H9 (cell line): ENCODE measurements around the gene CEACAM6. TPM values are rescaled to one million over a fixed set of nuclear protein-coding genes. Genes with fewer than 3 reads are reported as not detected.
"Not testable (repeated sequence)": the region's sequence is repeated elsewhere in the genome, so short reads cannot be mapped to it uniquely, and the experiment has no call there.

ENCODE experiments used
- DNase-seq: peaks from one replicate; pipeline ENCODE4 v3.0.0-alpha.2; 2017
- H2AFZ ChIP-seq: one replicate; pipeline ENCODE4 v1.6.1; 2013; ENCODE audit warnings: mild to moderate bottlenecking, low read length, control low read depth, moderate library complexity
- H2AK5ac ChIP-seq: 2 replicates; pipeline ENCODE4 v1.6.1; 2013; ENCODE audit warnings: low read length, control low read depth, mixed read lengths; ENCODE audit not compliant: insufficient read length
- H2BK120ac ChIP-seq: one replicate; pipeline ENCODE4 v1.6.1; 2013; ENCODE audit warnings: low read depth, mild to moderate bottlenecking, low read length, control low read depth, inconsistent platforms; ENCODE audit not compliant: poor library complexity, severe bottlenecking
- H2BK12ac ChIP-seq: 2 replicates; pipeline ENCODE4 v1.6.1; 2013; ENCODE audit warnings: low read length, control low read depth, mixed read lengths, low read depth; ENCODE audit not compliant: insufficient read length
- H2BK15ac ChIP-seq: 2 replicates; pipeline ENCODE4 v1.6.1; 2013; ENCODE audit warnings: low read depth, low read length, control low read depth
- H2BK20ac ChIP-seq: one replicate; pipeline ENCODE4 v1.6.1; 2013; ENCODE audit warnings: low read depth, mild to moderate bottlenecking, low read length, control low read depth, inconsistent platforms; ENCODE audit not compliant: poor library complexity, severe bottlenecking
- H2BK5ac ChIP-seq: 2 replicates; pipeline ENCODE4 v1.6.1; 2013; ENCODE audit warnings: low read length, control low read depth, mixed read lengths; ENCODE audit not compliant: insufficient read length
- H3K14ac ChIP-seq: 2 replicates; pipeline ENCODE4 v1.6.1; 2013; ENCODE audit warnings: low read length, control low read depth; ENCODE audit not compliant: insufficient read depth
- H3K18ac ChIP-seq: 2 replicates; pipeline ENCODE4 v1.6.1; 2013; ENCODE audit warnings: low read depth, mild to moderate bottlenecking, mixed read lengths, low read length, control low read depth; ENCODE audit not compliant: insufficient read length
- H3K23ac ChIP-seq: 2 replicates; pipeline ENCODE4 v1.6.1; 2013; ENCODE audit warnings: low read length, control low read depth, mixed read lengths, low read depth; ENCODE audit not compliant: insufficient read length
- H3K23me2 ChIP-seq: 2 replicates; pipeline ENCODE4 v1.6.1; 2013; ENCODE audit warnings: low read depth, mild to moderate bottlenecking, mixed read lengths, low read length, control low read depth; ENCODE audit not compliant: insufficient read length, poor library complexity, severe bottlenecking
- H3K27ac ChIP-seq: 2 replicates; pipeline ENCODE4 v1.5.1; 2013; ENCODE audit warnings: low read length, control low read depth, mixed read lengths, low read depth; ENCODE audit not compliant: insufficient read length
- H3K27me3 ChIP-seq: 2 replicates; pipeline ENCODE4 v1.6.1; 2013; ENCODE audit warnings: low read length, control low read depth, inconsistent platforms; ENCODE audit not compliant: insufficient read depth
- H3K4ac ChIP-seq: 2 replicates; pipeline ENCODE4 v1.6.1; 2013; ENCODE audit warnings: low read depth, mild to moderate bottlenecking, control low read depth, inconsistent platforms, low read length, moderate library complexity
- H3K4me1 ChIP-seq: 2 replicates; pipeline ENCODE4 v1.6.1; 2013; ENCODE audit warnings: low read length, control low read depth, inconsistent platforms; ENCODE audit not compliant: insufficient read depth
- H3K4me2 ChIP-seq: 2 replicates; pipeline ENCODE4 v1.6.1; 2013; ENCODE audit warnings: low read length, control low read depth, mixed read lengths; ENCODE audit not compliant: insufficient read length, insufficient read depth
- H3K56ac ChIP-seq: 2 replicates; pipeline ENCODE4 v1.6.1; 2013; ENCODE audit warnings: low read depth, mild to moderate bottlenecking, mixed read lengths, low read length, control low read depth; ENCODE audit not compliant: insufficient read length
- H3K79me1 ChIP-seq: 2 replicates; pipeline ENCODE4 v1.6.1; 2013; ENCODE audit warnings: low read depth, mild to moderate bottlenecking, moderate library complexity, low read length, control low read depth, inconsistent platforms; ENCODE audit not compliant: insufficient read depth, poor library complexity, severe bottlenecking
- H3K79me2 ChIP-seq: 2 replicates; pipeline ENCODE4 v1.6.1; 2013; ENCODE audit warnings: low read length, control low read depth, inconsistent platforms; ENCODE audit not compliant: insufficient read depth
- H3K9ac ChIP-seq: 2 replicates; pipeline ENCODE4 v1.6.1; 2013; ENCODE audit warnings: low read length, control low read depth, mixed read lengths; ENCODE audit not compliant: insufficient read length; ENCODE audit errors: extremely low read depth
- H3K9me3 ChIP-seq: one replicate; pipeline ENCODE4 v1.6.1; 2013; ENCODE audit warnings: low read depth, low read length, inconsistent platforms; ENCODE audit not compliant: control insufficient read depth
- H3T11ph ChIP-seq: one replicate; pipeline ENCODE4 v1.6.1; 2013; ENCODE audit warnings: mild to moderate bottlenecking, low read length, control low read depth, inconsistent platforms
- H4K20me1 ChIP-seq: one replicate; pipeline ENCODE4 v1.6.1; 2013; ENCODE audit not compliant: control insufficient read depth, insufficient read length, insufficient read depth
- H4K5ac ChIP-seq: 2 replicates; pipeline ENCODE4 v1.6.1; 2013; ENCODE audit warnings: low read depth, mild to moderate bottlenecking, mixed read lengths, low read length, control low read depth; ENCODE audit not compliant: insufficient read length
- H4K8ac ChIP-seq: replicated peaks from 2 replicates; pipeline ENCODE4 v1.6.1; 2013; ENCODE audit warnings: low read length, control low read depth, mixed read lengths, low read depth; ENCODE audit not compliant: insufficient read length
- H4K91ac ChIP-seq: 2 replicates; pipeline ENCODE4 v1.6.1; 2013; ENCODE audit warnings: low read depth, mild to moderate bottlenecking, moderate library complexity, mixed read lengths, low read length, control low read depth; ENCODE audit not compliant: insufficient read length
- H3K27ac Mint-ChIP-seq, 3 experiments: 2 replicates in 2 of 3; 3 replicates in 1 of 3; pipeline ENCODE4 v1.8.0; 2020 to 2021; ENCODE audit warnings: mixed read lengths in 3 of 3, mild to moderate bottlenecking in 1 of 3, moderate library complexity in 1 of 3
- H3K27me3 Mint-ChIP-seq: 2 replicates; pipeline ENCODE4 v1.8.0; 2021; ENCODE audit warnings: low read depth, mild to moderate bottlenecking, moderate library complexity, mixed read lengths
- H3K36me3 Mint-ChIP-seq, 3 experiments: 2 replicates in 2 of 3; 3 replicates in 1 of 3; pipeline ENCODE4 v1.8.0; 2020 to 2021; ENCODE audit warnings: low read depth in 3 of 3, mixed read lengths in 3 of 3; ENCODE audit not compliant: insufficient read depth in 1 of 3
- H3K4me1 Mint-ChIP-seq, 2 experiments: 2 replicates each; pipeline ENCODE4 v1.8.0; 2020; ENCODE audit warnings: mixed read lengths in 2 of 2
- H3K4me3 Mint-ChIP-seq, 2 experiments: 2 replicates in 1 of 2; 3 replicates in 1 of 2; pipeline ENCODE4 v1.8.0; 2020 to 2021; ENCODE audit warnings: mild to moderate bottlenecking in 2 of 2, mixed read lengths in 2 of 2, moderate library complexity in 1 of 2
- H3K9me3 Mint-ChIP-seq, 2 experiments: 2 replicates in 1 of 2; 3 replicates in 1 of 2; pipeline ENCODE4 v1.8.0; 2020; ENCODE audit warnings: mild to moderate bottlenecking in 2 of 2, mixed read lengths in 2 of 2, moderate library complexity in 1 of 2
- WGBS: extraction: QIAGEN DNeasy Blood & Tissue Kit; methylation state at CpG from one replicate; pipeline ENCODE4 v1.1.7; 2013; ENCODE audit warnings: missing lambda C conversion rate, low lambda C conversion rate, mixed read lengths; ENCODE audit not compliant: insufficient read length; ENCODE audit errors: extremely low coverage; 5-methylcytosine and 5-hydroxymethylcytosine counted together
- total RNA-seq: library from RNA; stranded (reverse); gene quantifications from 2 replicates; pipeline ENCODE4 v1.2.1, GENCODE V29; 2021
- TF ChIP-seq, protein P1 (sequence below): fragments of 200-600 bp; sonication (generic); conservative IDR thresholded peaks from 3 replicates; pipeline ENCODE4 v1.8.0; 2021; ENCODE audit warnings: antibody characterized with exemption, mild to moderate bottlenecking

The CEACAM6 gene
- total RNA-seq, 1 experiment from 2014 or later: not detected

GRCh38 chr19:41787055-41787454 is 31.7 kb downstream of the CEACAM6 start:
- peaks cover 30% of the 10 kb centered on the region for H3K27me3 Mint-ChIP-seq
- H3K9me3 Mint-ChIP-seq: peaks cover 2 to 59% of the 10 kb centered on the region in 2 experiments; a peak in 4 of 5 replicates
- Histone ChIP-seq H2BK5ac (no peak overlapping the region), H4K5ac (no peak overlapping the region), H4K8ac (no peak overlapping the region), H3K18ac (no peak overlapping the region), H2AK5ac (no peak overlapping the region), H2BK120ac (no peak overlapping the region), H3K14ac (no peak overlapping the region), H3K23ac (no peak overlapping the region), H3K4me1 (no peaks in the 10 kb centered on the region), H2BK15ac (no peak overlapping the region), H3K9ac (no peak overlapping the region), H3K23me2 (no peaks in the 10 kb centered on the region), H3K56ac (no peak overlapping the region), H2AFZ (no peak overlapping the region), H2BK20ac (no peak overlapping the region), H3T11ph (no peak overlapping the region), H3K27me3 (no peaks in the 10 kb centered on the region; the same call in 1 of the 2 replicates), H2BK12ac (no peak overlapping the region), H4K91ac (no peak overlapping the region), H4K20me1 (no peaks in the 10 kb centered on the region), H3K79me1 (no peaks in the 10 kb centered on the region), H3K4ac (no peak overlapping the region), H3K4me2 (no peak overlapping the region), H3K9me3 (no peaks in the 10 kb centered on the region), H3K27ac (no peak overlapping the region), H3K79me2 (no peaks in the 10 kb centered on the region)
- no peak for DNase-seq
- H3K27ac Mint-ChIP-seq: no peak overlapping the region; a peak in 1 of 7 replicates
- 0 out of 7 replicates have a peak, but pooled peaks cover 0 to 4% (median 0%) of the 10 kb centered on the region in 3 experiments for H3K36me3 Mint-ChIP-seq
- no CpG with 5 or more reads among the region's 7 CpGs for WGBS
- TF ChIP-seq, protein P1, sequence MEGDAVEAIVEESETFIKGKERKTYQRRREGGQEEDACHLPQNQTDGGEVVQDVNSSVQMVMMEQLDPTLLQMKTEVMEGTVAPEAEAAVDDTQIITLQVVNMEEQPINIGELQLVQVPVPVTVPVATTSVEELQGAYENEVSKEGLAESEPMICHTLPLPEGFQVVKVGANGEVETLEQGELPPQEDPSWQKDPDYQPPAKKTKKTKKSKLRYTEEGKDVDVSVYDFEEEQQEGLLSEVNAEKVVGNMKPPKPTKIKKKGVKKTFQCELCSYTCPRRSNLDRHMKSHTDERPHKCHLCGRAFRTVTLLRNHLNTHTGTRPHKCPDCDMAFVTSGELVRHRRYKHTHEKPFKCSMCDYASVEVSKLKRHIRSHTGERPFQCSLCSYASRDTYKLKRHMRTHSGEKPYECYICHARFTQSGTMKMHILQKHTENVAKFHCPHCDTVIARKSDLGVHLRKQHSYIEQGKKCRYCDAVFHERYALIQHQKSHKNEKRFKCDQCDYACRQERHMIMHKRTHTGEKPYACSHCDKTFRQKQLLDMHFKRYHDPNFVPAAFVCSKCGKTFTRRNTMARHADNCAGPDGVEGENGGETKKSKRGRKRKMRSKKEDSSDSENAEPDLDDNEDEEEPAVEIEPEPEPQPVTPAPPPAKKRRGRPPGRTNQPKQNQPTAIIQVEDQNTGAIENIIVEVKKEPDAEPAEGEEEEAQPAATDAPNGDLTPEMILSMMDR: no peak
- no peaks in the 10 kb centered on the region for H3K4me1 Mint-ChIP-seq
- no peak overlapping the region for H3K4me3 Mint-ChIP-seq

DNA sequence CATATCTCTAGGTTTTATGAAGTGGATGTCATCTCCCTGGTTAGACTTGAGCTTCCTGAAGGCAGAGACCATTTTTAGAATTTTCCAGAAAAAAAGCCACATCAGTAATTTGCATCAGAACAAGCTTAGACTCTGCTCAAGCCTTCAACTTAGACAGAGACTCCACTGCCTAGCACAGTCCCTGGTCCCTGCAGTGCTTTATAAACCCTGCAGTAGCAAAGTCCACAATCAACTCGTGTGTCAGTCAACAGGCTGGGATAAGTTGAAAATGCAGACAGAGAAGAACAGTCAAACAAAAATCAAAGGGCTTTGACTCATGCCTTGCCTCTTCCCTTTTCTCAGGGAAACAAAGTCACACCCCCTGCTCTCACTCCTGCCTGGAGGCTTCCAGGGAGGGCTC is 33.2 kb downstream of the CEACAM6 start:
- H3T11ph ChIP-seq, H3K4me2 ChIP-seq, H3K9ac ChIP-seq, H4K8ac ChIP-seq, H2AFZ ChIP-seq, H4K91ac ChIP-seq, H3K27ac Mint-ChIP-seq, H3K4me1 ChIP-seq, H3K27me3 ChIP-seq, H3K36me3 Mint-ChIP-seq, H2BK5ac ChIP-seq, H3K79me2 ChIP-seq, H2BK15ac ChIP-seq, H3K9me3 ChIP-seq, H2BK12ac ChIP-seq, H3K18ac ChIP-seq, H2BK120ac ChIP-seq, H3K27ac ChIP-seq, H3K4me1 Mint-ChIP-seq, H3K14ac ChIP-seq, H3K23me2 ChIP-seq, H3K4ac ChIP-seq, H2AK5ac ChIP-seq, H4K20me1 ChIP-seq, DNase-seq, H2BK20ac ChIP-seq, H3K4me3 Mint-ChIP-seq, H3K23ac ChIP-seq, H3K79me1 ChIP-seq, H3K56ac ChIP-seq, H4K5ac ChIP-seq: not testable (repeated sequence)
- Mint-ChIP-seq H3K9me3 (peaks cover 0 to 59% of the 10 kb centered on the region in 2 experiments; a peak in 3 of 5 replicates), H3K27me3 (peaks cover 39% of the 10 kb centered on the region)
- WGBS: no CpG with 5 or more reads among the region's 1 CpG
